Epithelial cell of esophagus (primary cell): ENCODE results near the gene CRISP2.
A peak's percentile ranks its signal among the peaks of the same experiment; 100 is the strongest.
"Not testable (repeated sequence)": the region's sequence is repeated elsewhere in the genome, so short reads cannot be mapped to it uniquely, and the experiment has no call there.

Experiments
- DNase-seq: peaks from one replicate; pipeline ENCODE4 v3.0.0; 2010; ENCODE audit warnings: low read depth
- H3K4me3 ChIP-seq: 2 replicates; pipeline ENCODE4 v1.5.1; 2011; ENCODE audit warnings: mild to moderate bottlenecking, low read length, control low read depth
- TF ChIP-seq, protein P1 (sequence below): IDR thresholded peaks from 2 replicates; pipeline ENCODE4 v1.5.1; 2011; ENCODE audit warnings: low read depth, mild to moderate bottlenecking, low read length, control low read depth, inconsistent platforms; ENCODE audit not compliant: insufficient read depth; ENCODE audit errors: missing control alignments

The CRISP2 gene

DNA sequence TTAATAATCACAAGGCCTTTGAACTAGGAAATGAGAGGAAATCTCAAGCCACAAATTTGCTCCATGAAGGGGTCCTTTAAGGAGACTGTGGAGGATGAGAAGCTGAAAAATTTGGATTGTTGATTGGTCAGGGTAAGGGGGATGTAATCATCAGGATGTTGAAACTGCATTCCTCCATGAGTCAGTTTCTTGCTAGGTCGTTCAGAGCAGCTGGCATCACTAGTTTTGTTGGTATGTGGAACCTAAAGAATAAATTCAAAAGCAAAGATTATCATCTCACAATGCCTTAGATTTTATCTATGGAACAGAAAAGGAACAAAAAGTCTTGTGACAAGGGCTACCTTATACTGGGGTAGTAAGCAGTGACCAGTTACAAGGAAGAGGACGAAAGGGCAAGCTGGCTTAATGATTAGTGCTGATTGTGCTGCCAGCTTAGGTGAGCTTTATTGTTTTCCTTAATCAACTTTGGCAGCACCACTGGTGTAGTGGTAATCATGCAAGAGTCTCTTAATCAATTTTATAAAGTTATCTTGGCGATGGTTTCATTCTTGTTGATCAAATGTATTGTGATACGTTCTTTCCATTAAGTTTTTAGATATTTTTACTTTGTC lies 36.6 kb downstream of the CRISP2 start:
- TF ChIP-seq, protein P1, sequence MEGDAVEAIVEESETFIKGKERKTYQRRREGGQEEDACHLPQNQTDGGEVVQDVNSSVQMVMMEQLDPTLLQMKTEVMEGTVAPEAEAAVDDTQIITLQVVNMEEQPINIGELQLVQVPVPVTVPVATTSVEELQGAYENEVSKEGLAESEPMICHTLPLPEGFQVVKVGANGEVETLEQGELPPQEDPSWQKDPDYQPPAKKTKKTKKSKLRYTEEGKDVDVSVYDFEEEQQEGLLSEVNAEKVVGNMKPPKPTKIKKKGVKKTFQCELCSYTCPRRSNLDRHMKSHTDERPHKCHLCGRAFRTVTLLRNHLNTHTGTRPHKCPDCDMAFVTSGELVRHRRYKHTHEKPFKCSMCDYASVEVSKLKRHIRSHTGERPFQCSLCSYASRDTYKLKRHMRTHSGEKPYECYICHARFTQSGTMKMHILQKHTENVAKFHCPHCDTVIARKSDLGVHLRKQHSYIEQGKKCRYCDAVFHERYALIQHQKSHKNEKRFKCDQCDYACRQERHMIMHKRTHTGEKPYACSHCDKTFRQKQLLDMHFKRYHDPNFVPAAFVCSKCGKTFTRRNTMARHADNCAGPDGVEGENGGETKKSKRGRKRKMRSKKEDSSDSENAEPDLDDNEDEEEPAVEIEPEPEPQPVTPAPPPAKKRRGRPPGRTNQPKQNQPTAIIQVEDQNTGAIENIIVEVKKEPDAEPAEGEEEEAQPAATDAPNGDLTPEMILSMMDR, result no peak
- peak; percentile 71 for DNase-seq
- no peak overlapping the region for H3K4me3 ChIP-seq

DNA sequence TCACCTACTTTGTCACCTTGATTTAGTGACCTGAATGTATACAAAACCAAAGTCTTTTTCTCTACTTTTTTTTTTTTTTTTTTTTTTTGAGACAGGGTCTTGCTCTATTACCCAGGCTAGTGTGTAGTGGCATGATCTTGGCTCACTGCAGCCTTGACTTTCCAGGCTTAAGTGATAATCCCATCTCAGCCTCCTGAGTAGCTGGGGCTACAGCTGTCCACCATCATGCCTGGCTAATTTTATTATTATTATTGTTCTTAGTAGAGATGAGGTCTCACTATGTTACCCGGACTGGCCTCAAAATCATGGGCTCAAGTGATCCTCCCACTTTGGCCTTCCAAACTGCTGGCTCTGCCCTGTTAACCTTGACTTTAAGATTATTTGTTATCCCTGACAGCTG lies 37.5 kb downstream of the CRISP2 start:
- no peak for DNase-seq
- TF ChIP-seq, protein P1, result no peak
- H3K4me3 ChIP-seq, result no peak overlapping the region

DNA sequence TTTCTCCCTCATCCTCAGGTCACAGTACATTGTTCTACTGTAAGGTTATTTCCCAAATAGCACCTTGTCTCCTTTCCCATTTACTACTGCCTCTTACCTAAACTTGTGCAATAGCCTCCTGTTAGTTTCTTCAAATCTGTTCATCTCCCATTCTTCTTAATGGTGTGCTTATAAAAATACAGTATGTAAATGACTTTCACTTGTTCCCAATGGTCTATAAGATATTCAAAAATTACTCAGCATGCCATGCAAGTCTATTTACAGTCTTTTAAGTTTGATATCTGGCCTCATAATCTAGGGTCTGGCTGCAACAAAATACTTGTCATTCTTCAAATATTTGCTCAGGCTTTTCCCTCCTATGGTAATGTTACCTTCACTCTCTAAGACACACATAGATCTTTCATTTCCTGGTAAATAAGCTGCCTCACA lies 45.2 kb downstream of the CRISP2 start:
- TF ChIP-seq, protein P1, result no peak
- no peak overlapping the region for H3K4me3 ChIP-seq
- no peak for DNase-seq

DNA sequence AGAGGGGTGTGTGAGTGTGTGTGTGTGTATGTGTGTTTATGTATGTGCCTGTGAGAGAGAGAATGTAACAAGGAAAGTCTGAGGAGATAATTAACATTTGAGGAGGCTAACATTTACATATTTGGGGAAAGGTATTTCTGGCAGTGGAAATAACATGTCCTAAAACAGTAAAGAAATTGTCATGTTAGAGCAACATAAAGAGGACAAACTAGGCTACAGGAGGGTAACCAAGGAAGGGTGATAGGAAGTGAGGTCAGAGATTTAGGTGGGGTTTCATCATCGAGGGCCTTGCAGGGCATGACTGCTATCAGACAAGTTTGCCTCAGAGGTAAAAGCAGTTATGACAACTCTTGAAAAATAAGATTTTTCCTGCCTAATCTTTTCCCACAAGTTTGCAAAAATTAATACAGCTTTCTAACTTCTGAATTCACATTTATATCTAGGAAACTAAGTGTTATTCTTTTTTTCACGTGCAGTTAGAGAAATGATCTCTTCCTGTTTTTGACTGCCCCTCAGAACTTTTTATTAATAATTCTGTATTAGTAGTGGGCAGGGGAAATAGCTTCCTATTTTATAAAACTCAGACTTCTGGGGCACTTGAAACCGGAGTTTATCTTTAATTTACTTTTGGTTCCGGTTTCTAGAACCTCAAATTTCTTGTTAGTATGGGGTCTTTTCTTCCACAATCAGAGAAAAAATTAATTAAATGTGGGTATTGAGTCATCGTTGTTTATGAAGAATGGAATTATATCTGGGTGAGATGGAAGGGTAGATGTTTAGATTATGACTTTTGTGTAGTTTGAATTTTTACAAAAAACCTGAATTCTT lies 46.2 kb downstream of the CRISP2 start:
- no peak for DNase-seq
- TF ChIP-seq, protein P1, result no peak
- no peak overlapping the region for H3K4me3 ChIP-seq

DNA sequence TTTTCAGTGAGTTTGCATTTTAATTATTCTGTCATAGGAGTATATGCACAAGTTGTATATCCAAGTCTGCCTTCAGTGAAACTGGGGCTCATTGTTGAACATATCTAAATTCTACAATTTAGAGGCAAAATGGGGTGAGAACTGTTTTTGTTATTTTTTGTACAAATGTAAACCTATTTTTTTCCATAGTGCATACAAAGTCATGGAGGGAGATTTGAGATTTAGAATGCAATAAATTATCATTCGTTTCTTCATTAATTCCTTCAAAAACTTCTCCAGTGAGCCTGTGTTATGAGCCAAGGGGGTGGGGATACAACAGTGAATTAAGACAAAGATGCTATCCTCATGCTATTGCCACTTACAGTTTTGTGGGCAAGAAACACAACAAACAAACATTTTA lies 46.9 kb downstream of the CRISP2 start:
- no peak for DNase-seq
- TF ChIP-seq, protein P1, result no peak
- no peak overlapping the region for H3K4me3 ChIP-seq

DNA sequence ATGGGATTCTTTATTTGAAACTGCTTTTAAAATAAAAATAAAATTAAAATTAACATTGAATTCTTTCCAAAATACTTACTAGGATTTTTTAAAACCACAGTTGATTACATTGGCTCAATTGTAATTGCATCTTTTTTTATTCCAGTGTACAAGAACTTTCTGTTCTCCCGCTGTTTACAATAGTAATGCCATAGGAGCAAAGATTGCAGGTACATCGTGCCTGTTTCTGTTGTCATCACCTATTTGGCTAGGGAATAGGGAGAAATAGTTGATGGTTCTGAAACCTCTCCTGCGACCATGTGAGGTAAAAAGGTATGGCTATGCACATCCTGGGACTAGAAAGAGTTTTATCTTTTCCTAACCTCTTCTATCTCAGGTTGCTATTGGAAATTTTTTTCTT lies 48.5 kb downstream of the CRISP2 start:
- DNase-seq, result no peak
- H3K4me3 ChIP-seq, result no peak overlapping the region
- TF ChIP-seq, protein P1, result no peak

DNA sequence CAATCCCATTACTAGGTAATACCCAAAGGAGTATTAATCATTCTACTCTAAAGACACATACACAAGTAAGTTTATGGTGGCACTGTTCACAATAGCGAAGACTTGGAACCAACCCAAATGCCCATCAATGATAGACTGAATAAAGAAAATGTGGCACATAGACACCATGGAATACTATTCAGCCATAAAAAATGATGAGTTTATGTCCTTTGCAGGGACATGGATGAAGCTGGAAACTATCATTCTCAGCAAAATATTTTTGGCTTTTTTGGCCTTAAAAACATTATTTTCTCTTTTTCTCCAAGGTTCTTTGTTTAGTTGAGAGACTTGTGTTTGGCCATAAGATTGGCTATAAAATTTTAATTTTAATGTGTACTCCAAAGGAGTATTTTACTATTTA lies 49.3 kb downstream of the CRISP2 start:
- not testable (repeated sequence) for DNase-seq, H3K4me3 ChIP-seq
